ENCODE results near the gene PHF10. TPM values are rescaled to one million over a fixed set of nuclear protein-coding genes. Genes with fewer than 3 reads are reported as not detected.

PHF10 gene
- total and polyA plus RNA-seq, 2 donors (not counting 3 experiments of a cell fraction or from before 2014, with no cell fraction given): 19.1 to 62.4 TPM

- no TSS peak for BruUV-seq (replicated peaks)
- H3K9me3 ChIP-seq (replicated peaks; ENCODE audit: control insufficient read depth, insufficient read depth, low read length): no peaks in the 10 kb centered on the region
- TF ChIP-seq GATA2 (IDR thresholded peaks at IDR 0.05; ENCODE audit: insufficient read depth, insufficient read length, low read depth, low read length): no peak
- TF ChIP-seq FOS (IDR thresholded peaks at IDR 0.05; ENCODE audit: borderline replicate concordance, insufficient read depth, low read length): no peak
- no peak for TF ChIP-seq POLR2A (IDR thresholded peaks at IDR 0.05; ENCODE audit: low read depth, low read length)
- TF ChIP-seq MAX (IDR thresholded peaks at IDR 0.05; ENCODE audit: insufficient read depth, insufficient read length): no peak
- no peak for TF ChIP-seq MYC (IDR thresholded peaks at IDR 0.05; ENCODE audit: low read depth, low read length)
- no peak for TF ChIP-seq POLR2AphosphoS5 (IDR thresholded peaks at IDR 0.05; ENCODE audit: insufficient read depth, low read depth, low read length)
- no peak for TF ChIP-seq JUN (IDR thresholded peaks at IDR 0.05; ENCODE audit: borderline replicate concordance, insufficient read depth, insufficient read length, low read depth)
- TF ChIP-seq EZH2 (IDR thresholded peaks at IDR 0.05; ENCODE audit: borderline replicate concordance, low read depth, low read length, severe bottlenecking): no peak
- no peak for TF ChIP-seq CTCF (IDR thresholded peaks at IDR 0.05; ENCODE audit: extremely low read depth in 1 of 2, insufficient read depth in 1 of 2, low read depth in 1 of 2, low read length in 2 of 2)
- DNase-seq (ENCODE audit: low read depth, low spot score): no peak
- ChIA-PET POLR2A (no interaction called here), CTCF (no interaction called here)
- H3K9ac ChIP-seq (replicated peaks; ENCODE audit: extremely low read depth, insufficient read depth, low read length): no peak overlapping the region
- no peak for FAIRE-seq
- H3K36me3 ChIP-seq (ENCODE audit: control insufficient read depth in 2 of 2, extremely low read depth in 1 of 2, insufficient read depth in 2 of 2, low read length in 2 of 2): peaks cover 2 to 36% of the 10 kb centered on the region in 2 experiments
- no peaks in the 10 kb centered on the region for H3K79me2 ChIP-seq (ENCODE audit: control insufficient read depth, insufficient read depth, low read length)
- H3K4me1 ChIP-seq (ENCODE audit: control insufficient read depth, extremely low read depth, insufficient read depth, low read length): no peaks in the 10 kb centered on the region
- H3K4me3 ChIP-seq (replicated peaks in 1 of 3; ENCODE audit: insufficient read depth in 1 of 3, low read depth in 1 of 3, low read length in 3 of 3): no peak overlapping the region
- intact Hi-C loops (cut with micrococcal nuclease): no loop called here
- H2AFZ ChIP-seq (ENCODE audit: low read depth, low read length): no peak overlapping the region
- dilution Hi-C loops (cut with MboI; ENCODE audit: extremely low pct_ligation_motif_present, low sequenced_read_pairs): no loop called here
- H3K9me1 ChIP-seq (replicated peaks; ENCODE audit: control insufficient read depth, extremely low read depth, insufficient read depth, low read length): no peaks in the 10 kb centered on the region
- H4K20me1 ChIP-seq (replicated peaks; ENCODE audit: control insufficient read depth, extremely low read depth, insufficient read depth, low read length): no peaks in the 10 kb centered on the region
- no peak overlapping the region for H3K27ac ChIP-seq (ENCODE audit: insufficient read depth, low read depth, low read length)
- H3K27me3 ChIP-seq (ENCODE audit: control insufficient read depth in 2 of 2, insufficient read depth in 2 of 2, low read length in 2 of 2): no peaks in the 10 kb centered on the region
- H3K4me2 ChIP-seq (ENCODE audit: insufficient read depth, low read length): no peak overlapping the region
Observed at GRCh38 chr6:169661391-169661756, 62.9 kb downstream of the PHF10 start.
